GM23248 (cell line): ENCODE data around the gene ITGAD.

ENCODE experiments used
- EZH2 ChIP-seq: fragments of 200-600 bp; sonication (generic); IDR thresholded peaks from 2 replicates; pipeline ENCODE4 v1.6.1; 2018; ENCODE audit warnings: antibody characterized with exemption, mild to moderate bottlenecking; ENCODE audit not compliant: insufficient read depth, poor library complexity, severe bottlenecking
- EZH2phosphoT487 ChIP-seq: fragments of 200-600 bp; sonication (generic); IDR thresholded peaks from 2 replicates; pipeline ENCODE4 v1.6.1; 2018; ENCODE audit warnings: antibody characterized with exemption, moderate library complexity, mild to moderate bottlenecking, low read depth; ENCODE audit not compliant: insufficient read depth

DNA sequence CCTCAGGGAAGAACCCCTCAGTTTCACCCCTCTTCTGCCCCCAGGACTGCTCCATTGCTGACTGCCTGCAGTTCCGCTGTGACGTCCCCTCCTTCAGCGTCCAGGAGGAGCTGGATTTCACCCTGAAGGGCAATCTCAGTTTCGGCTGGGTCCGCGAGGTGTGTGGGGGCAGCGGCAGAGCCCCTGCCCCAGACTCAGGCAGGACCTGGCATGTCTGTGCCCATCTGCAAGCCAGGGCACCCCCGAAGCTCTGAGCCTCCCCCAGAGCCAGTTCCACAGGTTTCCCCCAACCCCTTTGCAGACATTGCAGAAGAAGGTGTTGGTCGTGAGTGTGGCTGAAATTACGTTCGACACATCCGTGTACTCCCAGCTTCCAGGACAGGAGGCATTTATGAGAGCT, 30.7 kb downstream of the ITGAD start:
- TF ChIP-seq EZH2phosphoT487 (no peak), EZH2 (no peak)
